Prostate gland (tissue), 2 donors: Measurements from ENCODE around the gene C1QTNF6.

Experiments
- CTCF ChIP-seq, 4 experiments: fragments of 200-600 bp in 2 of 4; fragments of 450-650 bp in 2 of 4; sonication (generic) in 2 of 4; IDR thresholded peaks; 1 replicate in 3 of 4; 2 replicates in 1 of 4; pipeline ENCODE4 v1.5.1; 2016 to 2019; ENCODE audit warnings: antibody characterized with exemption in 4 of 4, mild to moderate bottlenecking in 2 of 4, moderate library complexity in 2 of 4
- POLR2AphosphoS5 ChIP-seq: sonication (generic); formaldehyde crosslinking; IDR thresholded peaks from one replicate; pipeline ENCODE4 v1.6.1; 2017; ENCODE audit warnings: antibody characterized with exemption

GRCh38 chr22:37132773-37133172 is 55.3 kb downstream of the C1QTNF6 start:
- TF ChIP-seq CTCF (IDR thresholded peaks at IDR 0.05) (no peak), POLR2AphosphoS5 (no peak)
